IMR-90 (cell line): ENCODE data around the gene MELTF.

ENCODE experiments used
- CEBPB ChIP-seq: IDR thresholded peaks from 2 replicates; pipeline ENCODE4 v1.6.1; 2012; ENCODE audit warnings: low read depth, low read length, improper control_type of control experiment
- CHD1 ChIP-seq: IDR thresholded peaks from 2 replicates; pipeline ENCODE4 v1.6.1; 2012; ENCODE audit warnings: low read depth, low read length, improper control_type of control experiment
- CTCF ChIP-seq: conservative IDR thresholded peaks from 2 replicates; pipeline ENCODE4 v1.5.1; 2012; ENCODE audit warnings: mild to moderate bottlenecking, low read depth, low read length, improper control_type of control experiment
- FOS ChIP-seq: fragments of 150-350 bp; IDR thresholded peaks from 2 replicates; pipeline ENCODE4 v1.6.1; 2016; ENCODE audit warnings: low read depth, low read length
- MAFK ChIP-seq: IDR thresholded peaks from 2 replicates; pipeline ENCODE4 v1.6.1; 2012; ENCODE audit warnings: low read depth, low read length, improper control_type of control experiment
- MAZ ChIP-seq: IDR thresholded peaks from 2 replicates; pipeline ENCODE4 v1.6.1; 2012; ENCODE audit warnings: low read depth, mild to moderate bottlenecking, low read length, improper control_type of control experiment, moderate library complexity, borderline replicate concordance
- MXI1 ChIP-seq: IDR thresholded peaks from 2 replicates; pipeline ENCODE4 v1.6.1; 2012; ENCODE audit warnings: low read depth, mild to moderate bottlenecking, low read length, moderate library complexity, borderline replicate concordance
- POLR2A ChIP-seq: IDR thresholded peaks from 2 replicates; pipeline ENCODE4 v1.6.1; 2012; ENCODE audit warnings: mild to moderate bottlenecking, low read depth, low read length
- RAD21 ChIP-seq: IDR thresholded peaks from 2 replicates; pipeline ENCODE4 v1.6.1; 2012; ENCODE audit warnings: low read length, improper control_type of control experiment
- SMC3 ChIP-seq: fragments of 150-350 bp; IDR thresholded peaks from 2 replicates; pipeline ENCODE4 v1.6.1; 2016; ENCODE audit warnings: low read depth, mild to moderate bottlenecking, antibody characterized with exemption, low read length, moderate library complexity
- TF ChIP-seq, protein P1 (sequence below): fragments of 150-350 bp; IDR thresholded peaks from 2 replicates; pipeline ENCODE4 v1.6.1; 2016; ENCODE audit warnings: low read depth, mild to moderate bottlenecking, low read length, moderate library complexity, borderline replicate concordance
- TF ChIP-seq, protein P2 (sequence below): fragments of 150-350 bp; IDR thresholded peaks from 2 replicates; pipeline ENCODE4 v1.6.1; 2017; ENCODE audit warnings: mild to moderate bottlenecking, antibody characterized with exemption, low read length, low read depth

DNA sequence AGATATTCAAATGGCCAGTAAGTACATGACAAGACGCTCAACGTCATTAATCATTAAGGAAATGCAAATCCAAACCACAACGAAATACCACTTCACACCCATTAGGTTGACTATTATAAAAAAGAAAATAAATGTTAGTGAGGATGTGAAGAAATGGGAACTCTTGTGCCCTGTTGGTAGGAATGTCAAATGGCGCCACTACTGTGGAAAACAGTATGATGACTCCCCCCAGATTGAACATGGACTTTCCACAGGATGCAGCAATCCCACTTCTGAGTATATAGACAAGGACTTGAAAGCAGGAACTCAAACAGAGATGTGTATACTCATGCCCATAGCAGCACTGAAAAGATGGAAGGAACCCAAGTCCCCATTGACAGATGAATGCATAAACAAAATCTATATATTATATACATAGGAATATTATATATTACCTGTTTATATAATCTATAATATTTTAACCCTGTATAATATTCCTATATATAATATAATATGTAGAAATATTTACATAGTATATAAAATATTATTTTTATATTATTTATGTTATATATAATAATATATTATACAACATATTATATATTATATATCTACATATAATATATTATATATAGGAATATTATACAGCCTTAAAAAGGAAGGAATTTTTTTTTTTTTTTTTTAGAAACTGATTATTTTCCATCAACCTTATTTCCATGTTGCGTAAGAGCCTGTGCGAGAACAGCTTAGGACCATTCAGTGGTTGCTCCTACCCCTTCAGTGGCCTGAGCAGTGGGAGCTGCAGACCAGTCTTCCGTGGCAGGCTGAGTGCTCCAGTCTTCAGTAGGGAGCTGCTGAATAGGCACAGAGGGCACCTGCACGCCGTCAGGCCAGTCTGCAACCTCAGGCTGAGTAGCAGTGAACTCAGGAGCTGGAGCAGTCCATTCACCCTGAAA, 43.4 kb downstream of the MELTF start:
- TF ChIP-seq CEBPB (peak; percentile 62), SMC3 (no peak), POLR2A (no peak), RAD21 (no peak), FOS (no peak), CTCF (peak; percentile 21), CHD1 (no peak), MAFK (no peak), MXI1 (no peak), MAZ (no peak)
- TF ChIP-seq, protein P1, sequence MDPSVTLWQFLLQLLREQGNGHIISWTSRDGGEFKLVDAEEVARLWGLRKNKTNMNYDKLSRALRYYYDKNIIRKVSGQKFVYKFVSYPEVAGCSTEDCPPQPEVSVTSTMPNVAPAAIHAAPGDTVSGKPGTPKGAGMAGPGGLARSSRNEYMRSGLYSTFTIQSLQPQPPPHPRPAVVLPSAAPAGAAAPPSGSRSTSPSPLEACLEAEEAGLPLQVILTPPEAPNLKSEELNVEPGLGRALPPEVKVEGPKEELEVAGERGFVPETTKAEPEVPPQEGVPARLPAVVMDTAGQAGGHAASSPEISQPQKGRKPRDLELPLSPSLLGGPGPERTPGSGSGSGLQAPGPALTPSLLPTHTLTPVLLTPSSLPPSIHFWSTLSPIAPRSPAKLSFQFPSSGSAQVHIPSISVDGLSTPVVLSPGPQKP: no peak
- TF ChIP-seq, protein P2, sequence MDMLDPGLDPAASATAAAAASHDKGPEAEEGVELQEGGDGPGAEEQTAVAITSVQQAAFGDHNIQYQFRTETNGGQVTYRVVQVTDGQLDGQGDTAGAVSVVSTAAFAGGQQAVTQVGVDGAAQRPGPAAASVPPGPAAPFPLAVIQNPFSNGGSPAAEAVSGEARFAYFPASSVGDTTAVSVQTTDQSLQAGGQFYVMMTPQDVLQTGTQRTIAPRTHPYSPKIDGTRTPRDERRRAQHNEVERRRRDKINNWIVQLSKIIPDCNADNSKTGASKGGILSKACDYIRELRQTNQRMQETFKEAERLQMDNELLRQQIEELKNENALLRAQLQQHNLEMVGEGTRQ: no peak
